GM12875 (cell line): ENCODE data around the gene MLXIP.

Experiments
- H3K4me3 ChIP-seq: one replicate; pipeline ENCODE4 v1.5.1; 2011; ENCODE audit warnings: low read depth, low read length, control low read depth
- TF ChIP-seq, protein P1 (sequence below): IDR thresholded peaks from 2 replicates; pipeline ENCODE4 v1.5.1; 2011; ENCODE audit warnings: low read depth, mild to moderate bottlenecking, control low read depth, inconsistent platforms, low read length, moderate library complexity, borderline replicate concordance; ENCODE audit not compliant: insufficient read depth

Gene MLXIP

GRCh38 chr12:122129131-122129530, 50.6 kb downstream of the MLXIP start:
- TF ChIP-seq, protein P1, sequence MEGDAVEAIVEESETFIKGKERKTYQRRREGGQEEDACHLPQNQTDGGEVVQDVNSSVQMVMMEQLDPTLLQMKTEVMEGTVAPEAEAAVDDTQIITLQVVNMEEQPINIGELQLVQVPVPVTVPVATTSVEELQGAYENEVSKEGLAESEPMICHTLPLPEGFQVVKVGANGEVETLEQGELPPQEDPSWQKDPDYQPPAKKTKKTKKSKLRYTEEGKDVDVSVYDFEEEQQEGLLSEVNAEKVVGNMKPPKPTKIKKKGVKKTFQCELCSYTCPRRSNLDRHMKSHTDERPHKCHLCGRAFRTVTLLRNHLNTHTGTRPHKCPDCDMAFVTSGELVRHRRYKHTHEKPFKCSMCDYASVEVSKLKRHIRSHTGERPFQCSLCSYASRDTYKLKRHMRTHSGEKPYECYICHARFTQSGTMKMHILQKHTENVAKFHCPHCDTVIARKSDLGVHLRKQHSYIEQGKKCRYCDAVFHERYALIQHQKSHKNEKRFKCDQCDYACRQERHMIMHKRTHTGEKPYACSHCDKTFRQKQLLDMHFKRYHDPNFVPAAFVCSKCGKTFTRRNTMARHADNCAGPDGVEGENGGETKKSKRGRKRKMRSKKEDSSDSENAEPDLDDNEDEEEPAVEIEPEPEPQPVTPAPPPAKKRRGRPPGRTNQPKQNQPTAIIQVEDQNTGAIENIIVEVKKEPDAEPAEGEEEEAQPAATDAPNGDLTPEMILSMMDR = no peak
- H3K4me3 ChIP-seq = no peak overlapping the region

DNA sequence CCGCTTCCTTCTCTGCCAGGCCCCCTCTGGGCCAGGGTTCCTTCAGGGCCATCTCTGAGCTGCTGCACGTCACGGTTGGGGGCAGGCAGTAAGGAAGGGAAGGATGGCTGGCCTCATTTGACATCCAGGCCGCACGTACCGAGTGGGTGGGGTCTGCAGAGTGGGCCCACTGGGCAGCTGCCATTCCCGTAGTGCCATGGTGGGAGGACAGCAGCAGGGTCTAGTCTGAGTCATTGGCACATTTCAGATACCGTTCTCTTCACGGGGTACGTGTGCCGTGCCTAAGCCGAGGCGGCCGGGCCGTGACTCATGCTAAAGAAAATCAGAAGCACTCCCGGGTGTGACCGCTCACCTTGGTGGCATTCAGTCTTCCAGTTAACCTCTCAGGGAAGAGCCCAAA, 51.6 kb downstream of the MLXIP start:
- no peak overlapping the region for H3K4me3 ChIP-seq
- TF ChIP-seq, protein P1 = no peak

DNA sequence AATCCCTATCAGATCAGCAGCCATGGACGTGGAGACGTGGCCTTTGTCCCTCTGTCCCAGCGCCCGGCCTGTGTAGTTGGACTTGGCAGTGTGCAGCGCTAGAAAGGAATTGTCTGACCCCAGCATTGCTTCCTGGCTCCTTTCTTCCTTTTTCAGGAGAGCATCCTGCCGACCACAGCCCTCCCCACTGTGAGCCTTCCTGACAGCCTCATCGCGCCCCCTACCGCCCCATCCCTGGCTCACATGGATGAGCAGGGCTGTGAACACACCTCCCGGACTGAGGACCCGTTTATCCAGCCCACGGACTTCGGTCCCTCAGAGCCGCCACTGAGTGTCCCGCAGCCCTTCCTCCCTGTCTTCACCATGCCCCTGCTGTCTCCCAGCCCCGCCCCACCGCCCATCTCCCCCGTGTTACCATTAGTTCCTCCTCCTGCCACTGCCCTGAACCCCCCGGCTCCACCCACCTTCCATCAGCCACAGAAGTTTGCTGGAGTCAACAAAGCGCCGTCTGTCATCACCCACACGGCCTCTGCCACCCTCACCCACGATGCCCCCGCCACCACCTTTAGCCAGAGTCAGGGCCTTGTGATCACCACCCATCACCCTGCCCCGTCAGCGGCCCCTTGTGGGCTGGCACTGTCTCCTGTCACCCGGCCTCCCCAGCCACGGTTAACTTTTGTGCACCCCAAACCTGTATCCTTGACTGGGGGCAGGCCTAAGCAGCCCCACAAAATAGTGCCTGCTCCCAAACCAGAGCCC, 54.8 kb downstream of the MLXIP start:
- TF ChIP-seq, protein P1 = no peak
- H3K4me3 ChIP-seq = no peak overlapping the region

GRCh38 chr12:122135437-122136031, 57.0 kb downstream of the MLXIP start:
- no peak overlapping the region for H3K4me3 ChIP-seq
- TF ChIP-seq, protein P1 = no peak

DNA sequence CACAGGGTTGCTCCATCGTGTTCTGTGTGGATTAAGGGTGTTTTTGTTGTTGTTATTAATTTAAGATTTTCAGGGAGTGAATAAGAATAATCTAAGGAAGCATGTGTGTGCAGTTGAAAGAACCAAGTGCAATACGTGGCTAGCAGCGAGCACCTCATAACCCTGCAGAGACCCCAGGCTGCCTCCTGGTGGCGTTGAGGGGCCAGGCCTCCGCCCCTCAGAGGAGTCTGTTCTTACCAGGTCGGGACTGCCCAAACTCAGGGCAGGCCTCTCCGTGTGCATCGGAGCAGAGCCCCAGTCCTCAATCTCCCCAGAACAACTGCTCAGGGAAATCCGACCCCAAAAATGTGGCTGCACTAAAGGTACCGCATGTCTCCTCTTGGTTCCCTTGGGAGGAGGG, 58.7 kb downstream of the MLXIP start:
- no peak overlapping the region for H3K4me3 ChIP-seq
- TF ChIP-seq, protein P1 = no peak

DNA sequence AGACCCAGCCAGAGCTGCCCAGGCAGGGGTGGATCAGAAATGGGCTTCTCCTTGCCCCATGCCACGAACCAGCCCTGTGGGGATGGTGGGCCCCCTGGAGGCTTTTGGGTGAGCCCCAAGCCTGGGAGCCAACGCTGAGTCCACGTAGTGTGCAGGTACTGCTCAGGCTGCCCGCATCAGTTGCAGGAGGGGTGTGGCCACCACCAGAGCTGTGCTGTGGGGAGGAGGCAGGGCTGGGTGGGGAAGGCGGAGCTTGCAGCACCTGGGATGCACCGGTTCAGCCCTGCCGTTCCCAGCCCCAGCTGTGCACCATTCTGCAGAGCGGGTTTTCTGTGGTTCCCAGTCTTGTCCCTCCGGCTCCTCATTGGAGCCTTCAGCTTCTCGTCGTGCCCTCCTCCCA, 59.1 kb downstream of the MLXIP start:
- TF ChIP-seq, protein P1 = no peak
- H3K4me3 ChIP-seq = no peak overlapping the region

- TF ChIP-seq, protein P1 = no peak
- no peak overlapping the region for H3K4me3 ChIP-seq
Observed at GRCh38 chr12:122138181-122138580, 59.6 kb downstream of the MLXIP start.
